GM21367 (cell line): ENCODE measurements around the gene ALLC.
A peak's percentile ranks its signal among the peaks of the same experiment; 100 is the strongest.
"Not testable (repeated sequence)": the region's sequence is repeated elsewhere in the genome, so short reads cannot be mapped to it uniquely, and the experiment has no call there.

Experiments used
- ATAC-seq: cut with Tn5 transposase; IDR thresholded peaks from one replicate; pipeline ENCODE4 v1.9.1; 2021; ENCODE audit not compliant: unreplicated experiment

Gene ALLC

DNA sequence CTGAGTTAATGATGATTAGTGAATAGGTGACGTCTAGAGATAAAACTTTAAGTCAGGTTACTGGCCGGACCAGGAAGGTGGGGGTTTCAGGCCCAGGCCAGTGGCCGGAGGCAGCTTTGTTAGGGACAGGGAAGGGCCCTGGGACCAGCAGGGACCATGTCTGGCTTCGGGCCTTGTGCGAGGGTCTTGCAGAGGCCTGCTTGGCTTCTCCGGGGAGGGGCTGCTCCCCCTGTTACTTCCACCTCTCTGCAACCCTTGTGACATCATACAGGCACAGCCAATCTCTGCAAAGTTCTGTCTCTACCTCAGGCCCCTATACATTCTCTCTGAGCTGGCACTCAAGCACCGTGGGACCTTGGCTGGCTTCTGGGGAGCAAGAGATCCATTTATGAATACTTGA lies at the start of gene ALLC:
TSS of gene ALLC (plus strand) at position 320 of the 400 bp plus-strand sequence. CDS start 12,958 bp downstream, outside the sequence.
- ATAC-seq: no peak

GRCh38 chr2:3608373-3609278 lies 49.4 kb upstream of the ALLC start:
- no peak for ATAC-seq

DNA sequence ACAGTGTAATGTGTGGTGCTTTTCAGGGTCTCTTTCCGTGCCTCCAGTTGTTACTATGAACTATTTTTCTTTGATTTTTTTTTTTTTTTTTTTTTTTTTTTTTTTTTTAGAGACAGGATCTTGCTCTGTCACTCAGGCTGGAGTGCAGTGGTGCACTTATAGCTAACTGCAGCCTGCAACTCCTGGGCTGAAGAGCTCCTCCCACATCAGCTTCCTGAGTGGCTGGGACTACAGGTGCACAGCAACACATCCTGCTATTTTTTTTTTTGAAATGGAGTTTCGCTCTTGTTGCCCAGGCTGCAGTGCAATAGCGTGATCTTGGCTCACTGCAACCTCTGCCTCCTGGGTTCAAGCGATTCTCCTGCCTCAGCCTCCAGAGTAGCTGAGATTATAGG lies 48.7 kb upstream of the ALLC start:
- ATAC-seq: peak; percentile 73

DNA sequence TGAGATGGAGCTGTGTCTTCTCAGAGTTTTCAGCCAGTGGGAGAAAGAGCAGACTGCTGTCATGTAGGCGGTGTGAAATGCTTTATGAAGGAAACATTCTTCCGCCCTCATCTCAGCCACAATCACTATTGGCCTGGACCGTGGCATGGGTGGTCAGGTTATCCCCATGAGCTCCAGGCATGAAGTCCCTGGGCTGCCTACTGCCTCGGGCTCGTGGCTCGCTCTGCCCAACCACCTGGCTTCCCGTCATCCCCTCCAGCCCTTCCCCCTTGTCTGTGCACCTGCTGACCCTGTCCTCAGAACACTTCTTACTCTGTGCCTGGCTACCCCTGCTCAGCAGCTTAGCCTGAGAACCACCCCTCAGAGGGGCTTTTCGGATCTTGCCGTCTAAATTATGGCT lies 47.6 kb upstream of the ALLC start:
- ATAC-seq: no peak

DNA sequence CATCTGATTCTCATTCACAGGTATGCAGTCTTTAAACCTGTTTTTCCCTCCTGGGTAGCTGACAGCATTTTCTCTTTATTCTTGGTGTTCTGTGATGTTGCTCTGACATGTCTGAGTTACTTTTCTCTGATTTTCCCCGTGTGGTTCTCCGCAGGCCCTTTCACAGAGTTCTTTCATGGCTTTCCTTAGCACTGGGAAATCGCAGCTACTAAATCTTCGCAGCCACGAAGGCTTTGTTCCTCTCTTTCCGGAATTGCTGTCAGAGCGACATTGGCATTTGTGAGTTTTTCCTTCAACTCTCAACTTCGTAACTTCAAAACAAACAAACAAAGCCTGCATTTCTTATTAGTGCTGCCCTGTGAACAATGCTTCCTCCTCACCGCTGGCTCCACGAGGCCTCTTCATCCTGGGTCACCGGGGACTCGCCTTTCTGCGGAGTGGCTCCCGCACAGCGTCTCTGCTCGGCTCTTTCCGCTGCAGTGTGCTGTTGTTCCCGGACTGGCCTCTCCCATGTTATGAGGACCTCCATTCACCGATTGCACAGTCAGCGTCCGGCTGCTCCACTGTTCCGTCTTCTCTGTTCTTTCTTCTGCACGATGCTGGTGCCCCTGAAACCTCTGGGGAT lies 47.0 kb upstream of the ALLC start:
- ATAC-seq: no peak

DNA sequence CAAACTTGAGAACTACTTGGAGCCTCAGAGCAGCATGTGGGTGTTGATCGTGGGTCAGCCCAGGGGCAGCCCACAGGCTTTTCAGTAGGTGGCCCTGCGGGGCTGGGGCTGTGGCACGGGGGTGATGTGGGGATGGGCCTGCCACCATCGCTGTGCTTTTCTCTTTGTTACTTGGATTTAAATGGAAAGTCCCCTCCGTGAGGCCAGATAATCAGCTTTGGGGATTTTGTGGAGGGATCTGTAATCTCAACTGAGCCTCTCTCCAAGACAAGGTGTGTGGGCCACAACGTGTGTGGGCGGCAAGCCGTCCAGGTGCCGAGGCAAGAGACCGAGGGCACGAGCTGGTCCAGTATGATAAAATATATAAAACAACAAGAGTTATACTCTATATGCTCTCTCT lies 46.4 kb upstream of the ALLC start:
- ATAC-seq: no peak

DNA sequence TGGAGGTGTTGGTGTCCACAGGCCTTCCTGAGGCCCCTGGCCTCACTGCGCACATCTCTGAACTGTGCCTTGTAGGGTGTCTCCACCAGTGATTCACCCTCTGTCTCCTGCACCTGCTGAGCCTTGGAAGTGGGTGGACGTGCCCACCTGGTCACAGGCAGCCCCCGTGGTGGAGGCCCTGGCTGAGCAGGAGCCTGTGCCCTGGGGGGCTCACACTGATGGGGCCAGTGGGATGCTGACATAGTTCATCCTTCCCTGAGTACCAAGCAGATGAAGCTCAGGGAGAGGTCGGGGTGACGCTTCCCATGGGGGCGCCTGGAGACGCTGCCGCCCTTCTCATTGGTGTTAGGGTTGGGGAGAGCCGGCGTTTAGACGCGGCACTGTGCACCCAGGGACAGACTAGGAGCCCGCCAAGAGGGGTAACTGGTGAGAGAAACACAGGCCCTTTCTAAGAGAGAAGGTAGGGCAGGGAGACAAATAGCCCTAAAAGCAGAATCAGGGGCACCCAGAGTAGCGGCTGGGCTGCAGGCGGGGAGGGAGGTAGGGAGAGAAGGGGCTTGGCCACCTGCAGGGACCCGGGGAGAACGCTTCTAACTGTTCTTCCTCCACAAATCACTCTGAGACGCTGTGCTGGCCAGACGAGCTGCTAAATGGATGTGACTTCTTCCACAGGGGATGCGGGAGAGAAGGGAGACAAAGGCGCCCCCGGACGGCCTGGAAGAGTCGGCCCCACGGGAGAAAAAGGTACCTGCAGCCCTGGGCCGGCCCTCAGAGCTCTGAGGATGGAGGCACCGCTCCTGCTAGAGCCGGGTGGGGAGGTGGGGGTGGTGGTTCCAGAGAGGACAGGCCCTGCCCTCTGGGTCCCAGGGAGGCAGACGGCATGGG lies 45.1 kb upstream of the ALLC start:
- no peak for ATAC-seq

DNA sequence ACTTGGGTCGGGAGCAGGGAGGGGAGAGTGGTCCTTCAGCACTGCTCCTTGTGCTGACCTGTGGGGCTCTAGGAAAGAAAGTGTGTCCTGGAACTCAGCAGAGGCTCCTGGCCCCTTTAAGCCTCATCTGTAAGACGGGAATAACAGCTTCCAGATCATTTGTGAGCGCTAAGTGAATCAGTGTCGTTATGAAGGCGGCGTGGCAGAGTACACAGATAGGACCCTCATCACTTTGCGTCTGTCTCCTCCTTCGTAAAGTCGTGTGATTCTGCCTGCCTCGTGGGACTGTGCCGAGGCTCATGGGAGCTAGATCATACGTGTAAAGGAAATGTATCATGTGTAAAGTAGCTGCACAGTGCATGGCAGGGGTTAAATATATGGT lies 44.5 kb upstream of the ALLC start:
- ATAC-seq: no peak

DNA sequence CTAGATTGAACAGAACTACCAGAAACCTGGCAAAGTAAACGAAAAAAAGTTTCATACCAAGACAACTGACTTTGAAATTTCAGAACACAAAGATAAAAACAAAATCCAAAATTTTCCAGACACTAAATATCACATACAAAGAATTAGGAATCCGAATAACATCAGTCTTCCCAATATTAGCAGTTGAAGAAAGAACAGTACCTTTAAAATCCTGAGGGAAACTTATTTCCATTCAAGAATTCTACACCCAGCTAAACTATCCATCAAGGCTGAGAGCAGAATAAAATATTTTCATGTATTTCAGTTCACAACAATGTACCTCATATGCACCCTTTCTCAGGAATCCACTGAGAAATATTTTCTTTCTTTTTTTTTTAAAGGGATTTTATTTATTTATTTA lies 43.3 kb upstream of the ALLC start:
- ATAC-seq: not testable (repeated sequence)

DNA sequence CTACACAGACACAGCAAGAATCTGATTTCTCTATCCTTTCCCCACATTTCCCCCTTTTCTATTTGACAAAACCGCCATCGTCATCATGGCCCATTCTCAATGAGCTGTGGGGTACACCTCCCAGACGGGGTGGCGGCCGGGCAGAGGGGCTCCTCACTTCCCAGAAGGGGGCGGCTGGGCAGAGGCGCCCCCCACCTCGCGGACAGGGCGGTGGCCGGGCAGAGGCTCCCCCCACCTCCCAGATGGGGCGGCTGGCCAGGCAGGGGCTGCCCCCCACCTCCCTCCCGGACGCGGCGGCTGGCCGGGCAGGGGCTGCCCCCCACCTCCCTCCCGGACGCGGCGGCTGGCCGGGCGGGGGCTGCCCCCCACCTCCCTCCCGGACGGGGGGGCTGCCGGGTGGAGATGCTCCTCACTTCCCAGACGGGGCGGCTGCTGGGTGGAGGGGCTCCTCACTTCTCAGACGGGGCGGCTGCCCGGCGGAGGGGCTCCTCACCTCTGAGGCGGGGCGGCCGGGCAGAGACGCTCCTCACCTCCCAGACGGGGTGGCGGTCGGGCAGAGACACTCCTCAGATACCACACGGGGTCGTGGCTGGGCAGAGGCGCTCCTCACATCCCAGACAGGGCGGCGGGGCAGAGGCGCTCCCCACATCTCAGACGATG lies 42.3 kb upstream of the ALLC start:
- ATAC-seq: not testable (repeated sequence)

- not testable (repeated sequence) for ATAC-seq
Measured at GRCh38 chr2:3616435-3617197, 41.4 kb upstream of the ALLC start.

DNA sequence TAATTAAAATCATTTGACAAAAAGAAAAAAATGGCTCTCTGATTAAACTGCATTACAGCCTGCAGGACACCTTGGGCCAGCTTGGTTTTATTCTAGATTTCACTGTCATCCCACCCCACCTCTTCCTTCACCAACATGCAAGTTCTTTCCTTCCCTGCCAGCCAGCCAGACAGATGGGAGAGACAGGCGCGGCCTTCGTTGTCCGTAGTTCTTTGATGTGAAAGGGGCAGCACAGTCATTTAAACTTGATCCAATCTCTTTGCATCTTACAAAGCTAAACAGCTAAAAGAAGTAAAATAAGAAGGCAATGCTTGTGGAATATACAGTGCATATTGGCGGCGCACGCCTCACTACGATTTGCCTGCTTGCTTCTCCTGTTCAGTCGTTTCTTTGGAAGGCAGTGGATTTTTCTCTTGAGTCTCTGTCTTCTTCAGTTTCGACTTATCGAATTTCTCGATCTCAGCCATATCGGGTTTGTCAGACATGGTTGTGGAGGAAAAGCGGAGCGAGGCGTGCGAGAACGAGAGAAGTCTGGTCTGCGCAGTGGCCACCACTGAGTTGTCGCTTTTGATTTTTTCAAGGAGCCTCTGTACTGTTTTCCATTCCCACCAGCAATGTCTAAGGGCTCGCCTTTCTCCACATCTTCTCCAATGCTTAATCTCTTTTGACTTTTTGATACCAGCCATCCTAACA lies 40.7 kb upstream of the ALLC start:
- no peak for ATAC-seq

- no peak for ATAC-seq
Measured at GRCh38 chr2:3618367-3618766, 39.6 kb upstream of the ALLC start.

DNA sequence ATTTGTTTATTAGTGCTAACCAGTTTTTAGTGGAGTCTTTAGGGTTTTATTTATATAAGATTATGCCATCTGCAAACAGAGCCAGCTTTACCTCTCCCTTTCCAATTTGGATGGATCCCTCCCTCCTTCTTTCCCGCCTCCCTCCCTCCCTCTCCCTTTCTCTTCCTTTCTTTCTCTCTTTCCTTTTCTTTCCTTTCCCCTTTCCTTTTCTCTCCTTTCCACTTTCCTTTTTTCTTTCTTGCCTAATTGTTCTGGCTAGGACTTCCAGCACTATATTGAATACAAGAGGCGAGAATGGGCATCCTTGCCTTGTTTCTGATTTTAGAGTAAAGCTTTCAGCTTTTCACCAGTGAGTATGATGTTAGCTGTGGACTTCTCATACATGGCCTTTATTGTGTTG lies 39.0 kb upstream of the ALLC start:
- ATAC-seq: no peak

DNA sequence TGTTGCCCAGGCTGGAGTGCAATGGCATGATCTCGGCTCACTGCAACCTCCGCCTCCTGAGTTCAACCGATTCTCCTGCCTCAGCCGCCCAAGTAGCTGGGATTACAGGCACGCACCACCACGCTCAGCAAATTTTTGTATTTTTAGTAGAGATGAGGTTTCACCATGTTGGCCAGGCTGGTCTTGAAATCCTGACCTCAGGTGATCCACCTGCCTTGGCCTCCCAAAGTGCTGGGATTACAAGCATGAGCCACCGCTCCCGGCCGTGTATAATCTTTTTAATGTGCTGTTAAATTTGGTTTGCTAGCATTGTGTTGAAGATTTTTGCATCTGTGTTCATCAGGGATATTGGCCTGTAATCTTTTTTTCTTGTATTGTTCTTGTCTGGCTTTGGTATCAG lies 38.3 kb upstream of the ALLC start:
- ATAC-seq: not testable (repeated sequence)

DNA sequence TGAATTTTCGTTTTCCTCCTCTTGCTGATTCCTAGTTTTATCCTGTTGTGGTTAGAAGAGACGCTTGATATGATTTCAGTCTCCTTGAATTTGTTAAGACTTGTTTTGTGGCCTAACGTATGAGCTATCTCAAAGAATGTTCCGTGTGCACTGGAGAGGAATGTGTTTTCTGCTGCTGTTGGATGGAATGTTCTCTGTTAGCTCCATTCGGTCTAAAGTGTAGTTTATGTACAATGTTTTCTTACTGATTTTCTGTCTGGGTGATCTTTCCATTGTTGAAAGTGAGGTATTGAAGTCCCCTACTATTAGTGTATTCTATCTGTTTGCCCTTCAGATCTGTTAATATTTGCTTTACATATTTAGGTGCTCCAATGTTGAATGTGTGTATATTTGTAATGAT lies 37.2 kb upstream of the ALLC start:
- ATAC-seq: no peak

DNA sequence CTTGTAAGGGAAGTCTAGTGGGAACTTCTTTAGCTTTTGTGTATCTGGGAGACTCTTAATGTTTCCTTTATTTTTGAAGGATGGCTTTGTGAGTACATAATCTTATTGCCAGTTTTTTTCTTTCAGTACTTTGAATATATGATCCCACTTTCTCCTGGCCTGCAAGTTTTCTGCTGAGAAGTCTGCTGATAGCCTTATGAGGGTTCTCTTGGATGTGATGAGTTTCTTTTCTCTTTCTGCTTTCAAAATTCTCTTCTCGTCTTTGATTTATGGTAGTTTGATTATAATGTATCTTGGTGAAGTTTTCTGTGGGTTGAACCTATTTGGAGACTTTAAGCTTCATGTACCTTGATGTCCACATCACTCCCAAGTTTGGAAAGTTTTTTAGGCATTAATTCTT lies 35.0 kb upstream of the ALLC start:
- no peak for ATAC-seq

- peak; percentile 74 for ATAC-seq
Measured at GRCh38 chr2:3624059-3624794, 33.8 kb upstream of the ALLC start.

DNA sequence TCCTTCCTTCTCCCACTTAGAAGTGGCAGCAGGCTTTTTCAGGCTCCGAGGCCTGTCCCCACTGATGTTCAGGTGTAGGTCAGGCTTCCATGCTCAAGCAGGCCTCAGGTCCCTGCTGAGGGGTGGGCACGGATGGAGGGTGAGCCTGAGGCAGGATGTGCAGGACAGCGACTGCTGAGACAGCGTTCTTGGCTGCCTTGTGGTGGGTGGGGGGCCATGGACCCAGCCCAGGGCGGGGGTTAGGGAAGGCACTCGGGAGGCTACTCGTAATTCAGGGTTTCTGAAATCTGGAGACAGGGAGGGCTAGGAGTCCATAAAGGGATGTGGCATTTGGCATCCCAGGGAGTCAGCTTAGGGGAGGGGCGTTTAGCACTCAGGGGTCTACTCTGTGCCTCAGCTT lies 32.8 kb upstream of the ALLC start:
- ATAC-seq: no peak
